Measurements from ENCODE around the gene RPS19.
"Not testable (repeated sequence)": the region's sequence is repeated elsewhere in the genome, so short reads cannot be mapped to it uniquely, and the experiment has no call there.

The RPS19 gene

DNA sequence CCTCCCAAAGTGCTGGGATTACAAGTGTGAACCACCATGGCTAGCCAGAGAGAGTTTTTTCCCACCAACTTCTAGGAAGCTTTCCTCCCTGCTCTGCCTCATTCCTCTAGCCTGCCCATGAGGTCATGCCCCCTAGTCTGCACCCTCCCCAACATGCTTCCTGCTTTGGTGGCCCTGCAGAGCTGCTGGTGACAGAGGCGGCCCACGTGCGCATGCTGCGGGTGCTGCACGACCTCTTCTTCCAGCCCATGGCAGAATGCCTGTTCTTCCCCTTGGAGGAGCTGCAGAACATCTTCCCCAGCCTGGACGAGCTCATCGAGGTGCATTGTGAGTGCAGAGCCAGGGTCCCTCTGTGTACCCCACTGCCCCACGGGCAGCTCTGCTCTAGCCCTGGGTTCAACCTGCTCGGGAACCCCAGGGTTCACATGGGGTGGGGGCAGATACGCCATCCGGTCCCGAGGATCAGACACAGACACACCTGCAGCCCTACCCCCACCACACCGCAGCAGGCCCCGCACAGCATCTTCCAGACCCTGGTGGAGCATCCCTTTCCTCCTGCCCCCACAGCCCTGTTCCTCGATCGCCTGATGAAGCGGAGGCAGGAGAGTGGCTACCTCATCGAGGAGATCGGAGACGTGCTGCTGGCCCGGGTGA lies 41.8 kb downstream of the RPS19 start:
- no peak for DNase-seq (ENCODE audit: low read depth)

DNA sequence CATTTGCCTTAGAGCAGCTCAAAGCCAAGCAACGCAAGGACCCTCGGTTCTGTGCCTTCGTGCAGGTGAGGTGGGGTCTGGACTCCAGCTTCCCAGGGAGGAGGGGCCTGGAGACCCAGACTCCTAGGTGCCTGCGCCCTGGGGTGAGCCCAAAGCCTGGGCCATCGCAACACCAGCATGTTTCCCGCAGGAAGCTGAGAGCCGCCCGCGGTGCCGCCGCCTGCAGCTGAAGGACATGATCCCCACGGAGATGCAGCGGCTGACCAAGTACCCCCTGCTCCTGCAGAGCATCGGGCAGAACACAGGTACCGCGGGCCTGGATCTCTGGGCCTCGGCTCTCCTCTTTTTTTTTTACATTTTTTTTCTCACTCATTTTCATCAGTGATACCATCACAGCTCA lies 42.5 kb downstream of the RPS19 start:
- DNase-seq (ENCODE audit: low read depth) = no peak

DNA sequence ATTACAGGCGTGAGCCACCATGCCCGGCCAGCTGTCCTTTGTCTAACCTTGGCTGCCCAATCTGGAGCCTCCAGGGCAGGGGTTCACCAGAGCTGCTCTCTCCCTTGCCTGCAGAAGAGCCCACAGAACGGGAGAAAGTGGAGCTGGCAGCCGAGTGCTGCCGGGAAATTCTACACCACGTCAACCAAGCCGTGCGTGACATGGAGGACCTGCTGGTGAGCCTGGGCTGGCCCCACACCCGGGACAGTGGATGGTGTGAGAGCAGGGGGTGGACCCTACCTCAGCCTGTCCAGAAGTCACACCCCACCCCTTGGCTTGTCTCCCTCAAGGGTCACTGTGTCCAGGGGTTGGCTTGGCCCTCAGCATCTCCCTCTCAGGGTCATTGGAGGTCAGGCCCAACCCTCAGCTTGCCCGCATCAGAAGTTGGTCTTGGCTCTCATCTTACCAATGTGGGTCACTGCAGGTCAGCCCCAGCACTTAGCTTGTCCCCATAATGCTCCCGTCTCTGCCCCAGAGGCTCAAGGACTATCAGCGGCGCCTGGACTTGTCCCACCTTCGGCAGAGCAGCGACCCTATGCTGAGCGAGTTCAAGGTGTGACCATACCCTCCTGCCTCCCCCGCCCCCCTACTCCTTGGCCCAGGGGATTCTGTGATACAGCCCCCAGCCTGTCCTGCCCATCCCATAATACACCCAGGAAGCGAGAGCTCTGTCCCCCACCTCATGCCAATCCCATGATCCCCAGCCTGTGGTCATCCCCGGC lies 43.3 kb downstream of the RPS19 start:
- no peak for DNase-seq (ENCODE audit: low read depth)

DNA sequence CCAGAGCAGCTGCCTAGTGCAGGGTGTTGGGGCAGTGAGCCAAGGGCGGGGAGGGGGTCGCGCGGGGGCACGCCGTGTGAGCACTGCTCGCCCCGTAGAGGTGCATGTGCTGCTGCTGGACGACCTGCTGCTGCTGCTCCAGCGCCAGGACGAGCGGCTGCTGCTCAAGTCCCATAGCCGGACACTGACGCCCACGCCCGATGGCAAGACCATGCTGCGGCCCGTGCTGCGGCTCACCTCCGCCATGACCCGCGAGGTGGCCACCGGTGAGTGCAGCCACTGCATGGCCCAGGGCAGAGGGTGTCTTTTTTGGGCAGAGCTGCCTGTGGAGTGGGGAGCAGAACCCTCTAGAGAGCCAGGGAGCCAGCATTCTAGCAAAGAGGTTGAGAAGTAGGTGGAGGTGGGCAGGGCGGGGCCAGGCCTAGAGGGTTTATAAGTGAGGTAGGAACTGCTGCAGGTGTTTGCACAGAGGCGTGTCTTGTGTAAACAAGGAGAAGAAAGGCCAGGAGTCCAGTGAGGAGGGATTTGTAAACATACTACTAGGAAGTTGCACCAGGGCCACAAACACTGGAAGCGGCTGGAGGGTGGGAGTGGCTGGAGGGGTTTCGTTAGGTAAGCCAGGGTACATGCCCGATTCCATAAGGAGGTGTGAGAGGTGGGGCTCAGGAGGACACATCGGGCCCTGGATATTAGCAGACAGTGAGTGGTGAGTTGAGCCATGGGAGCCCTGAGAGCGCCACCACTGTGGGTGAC lies 44.2 kb downstream of the RPS19 start:
- DNase-seq (ENCODE audit: low read depth) = no peak

DNA sequence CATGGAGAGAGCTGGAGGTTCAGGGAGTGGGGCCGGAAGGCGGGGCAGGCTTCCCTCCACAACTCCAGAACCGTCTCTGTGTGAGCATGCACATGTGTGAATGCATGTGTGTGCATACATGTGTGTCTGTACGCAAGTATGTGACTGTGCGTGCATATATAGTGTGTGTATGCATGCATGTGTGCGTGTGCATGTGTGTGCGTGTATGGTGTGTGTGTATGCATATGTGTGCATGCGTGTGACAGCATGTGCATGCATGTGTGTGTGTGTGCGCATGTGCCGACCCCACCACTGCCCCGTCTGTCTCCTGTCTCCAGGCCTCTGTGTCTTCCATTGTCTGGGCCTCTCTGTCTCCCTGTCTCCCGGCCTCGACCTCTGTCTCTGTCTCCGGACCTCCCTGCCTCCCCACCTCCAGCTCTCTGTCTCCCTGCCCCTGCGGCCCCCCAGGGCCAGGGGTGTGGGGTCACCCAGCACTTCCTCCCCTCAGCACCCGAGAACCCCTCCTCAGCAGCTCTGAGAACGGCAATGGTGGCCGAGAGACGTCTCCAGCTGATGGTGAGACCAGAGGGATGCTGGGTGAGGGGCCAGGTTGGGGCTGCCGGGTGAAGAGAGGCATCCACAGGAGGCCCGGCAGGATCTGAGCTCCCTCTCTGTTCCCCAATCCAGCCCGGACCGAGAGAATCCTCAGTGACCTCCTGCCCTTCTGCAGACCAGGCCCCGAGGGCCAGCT lies 45.4 kb downstream of the RPS19 start:
- no peak for DNase-seq (ENCODE audit: low read depth)

DNA sequence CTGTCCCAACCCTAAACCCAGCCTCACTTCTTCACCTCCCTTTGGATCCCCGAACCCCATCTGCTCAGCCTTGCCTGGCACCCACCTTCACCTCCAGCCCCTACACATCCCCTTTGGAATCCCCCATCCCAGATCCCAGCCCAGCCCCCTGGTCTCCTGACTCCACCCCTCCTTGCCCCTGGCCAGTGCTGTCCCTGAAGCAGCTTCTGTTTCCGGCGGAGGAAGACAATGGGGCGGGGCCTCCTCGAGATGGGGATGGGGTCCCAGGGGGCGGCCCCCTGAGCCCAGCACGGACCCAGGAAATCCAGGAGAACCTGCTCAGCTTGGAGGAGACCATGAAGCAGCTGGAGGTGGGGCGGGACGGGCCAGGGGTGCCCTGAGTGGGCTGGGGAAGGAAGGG lies 46.2 kb downstream of the RPS19 start:
- DNase-seq (ENCODE audit: low read depth) = no peak

DNA sequence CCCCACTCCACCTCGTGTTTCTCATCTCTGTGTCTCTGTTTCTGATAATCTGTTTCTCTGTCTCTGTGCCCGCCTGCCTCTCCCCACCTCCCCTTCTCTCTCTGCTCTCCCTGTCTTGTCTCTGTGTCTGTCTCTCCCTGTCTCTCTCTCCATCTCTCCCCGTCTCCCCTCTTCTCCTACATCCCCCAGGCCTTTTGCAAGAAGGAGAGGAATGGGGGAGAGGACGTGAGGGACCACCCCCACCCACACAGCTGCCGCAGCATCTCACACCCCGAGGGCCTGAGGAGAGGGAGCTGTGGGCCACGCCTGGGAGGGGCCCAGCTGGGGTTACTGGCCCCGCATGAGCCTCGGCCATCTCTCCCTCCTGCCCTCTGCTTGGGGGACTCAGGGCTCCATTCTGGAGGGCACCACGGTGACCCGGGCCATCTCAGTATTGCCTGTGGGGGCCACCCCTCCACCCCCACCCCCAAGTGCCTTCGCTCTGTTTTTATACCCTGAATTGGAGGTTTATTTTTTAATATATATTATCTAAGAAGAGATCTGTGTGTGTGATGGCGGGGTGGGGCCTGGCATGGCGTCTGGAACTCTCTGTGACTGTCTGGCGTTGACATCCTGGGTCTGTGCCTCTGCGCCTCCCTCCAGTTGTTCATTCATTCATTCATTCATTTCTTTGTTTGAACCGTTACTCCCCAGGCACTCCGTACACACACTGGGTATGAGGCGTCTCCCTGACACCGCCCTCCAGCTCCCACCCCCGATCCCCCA lies 47.0 kb downstream of the RPS19 start:
- no peak for DNase-seq (ENCODE audit: low read depth)

DNA sequence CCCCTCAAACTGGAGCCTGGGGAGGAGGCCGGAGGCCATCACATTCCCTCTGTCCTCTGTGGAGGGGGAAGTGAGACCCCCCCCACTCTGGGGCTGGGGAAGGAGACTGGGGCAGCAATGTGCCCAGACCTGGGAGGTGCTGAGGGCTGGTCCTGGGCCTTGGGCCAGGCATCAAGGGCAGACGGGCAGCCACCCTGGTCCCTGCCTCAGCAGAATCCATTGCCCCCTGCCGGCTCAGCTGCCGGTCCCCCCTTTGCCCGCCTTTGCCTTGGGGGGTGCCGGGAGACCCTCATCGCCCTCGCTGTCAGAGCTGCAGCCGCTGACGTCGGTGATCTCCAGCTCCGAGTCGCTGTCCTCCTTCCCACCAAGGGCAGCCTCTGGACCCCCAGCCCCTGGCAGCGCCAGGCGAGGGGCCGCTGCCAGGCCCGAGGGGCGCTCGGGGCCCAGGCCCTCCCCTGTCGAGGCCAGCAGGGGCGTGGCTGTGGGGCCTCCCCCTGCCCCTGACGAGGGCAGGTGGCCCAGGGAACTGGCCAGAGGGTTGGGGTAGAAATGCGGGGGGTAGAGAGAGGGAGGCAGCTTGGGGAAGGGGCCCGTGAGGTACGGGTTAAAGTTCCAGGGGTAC lies 48.0 kb downstream of the RPS19 start:
- DNase-seq (ENCODE audit: low read depth) = no peak

DNA sequence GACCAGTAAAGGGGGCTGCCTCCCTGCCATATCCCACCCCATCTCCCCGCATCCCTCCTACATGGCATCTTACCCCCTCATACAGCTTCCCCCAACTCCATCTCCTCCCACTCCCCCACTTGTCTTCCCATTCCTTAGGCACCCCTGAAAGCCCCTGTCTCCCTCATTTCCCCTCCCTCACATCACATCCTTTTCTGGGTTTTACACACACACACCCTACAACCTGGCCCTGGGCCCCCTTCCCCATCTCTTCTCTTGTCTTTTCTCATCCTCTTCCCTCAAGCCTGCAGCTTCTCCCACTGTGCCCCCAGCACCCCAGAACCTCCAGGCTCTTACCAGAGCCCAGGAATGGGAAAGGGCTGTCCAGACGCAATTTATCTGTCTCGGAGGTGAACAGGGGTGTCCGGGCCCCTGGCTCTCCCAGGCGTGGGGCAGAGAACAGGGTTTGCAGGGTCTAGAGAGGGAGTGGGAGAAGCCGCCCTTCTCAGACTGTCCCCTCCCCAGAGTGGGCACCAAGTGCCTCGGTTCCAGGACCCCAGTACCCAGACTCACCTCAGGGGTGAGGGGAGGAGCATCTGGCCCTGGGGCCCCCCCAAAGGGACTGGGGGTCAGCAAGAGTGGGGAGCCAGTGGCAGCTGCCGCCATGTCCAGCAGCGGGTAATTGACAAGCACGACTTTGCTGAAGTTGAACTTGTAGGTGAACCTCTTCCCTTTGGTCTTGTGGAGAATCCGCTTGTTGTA lies 48.8 kb downstream of the RPS19 start:
- DNase-seq (ENCODE audit: low read depth) = no peak

DNA sequence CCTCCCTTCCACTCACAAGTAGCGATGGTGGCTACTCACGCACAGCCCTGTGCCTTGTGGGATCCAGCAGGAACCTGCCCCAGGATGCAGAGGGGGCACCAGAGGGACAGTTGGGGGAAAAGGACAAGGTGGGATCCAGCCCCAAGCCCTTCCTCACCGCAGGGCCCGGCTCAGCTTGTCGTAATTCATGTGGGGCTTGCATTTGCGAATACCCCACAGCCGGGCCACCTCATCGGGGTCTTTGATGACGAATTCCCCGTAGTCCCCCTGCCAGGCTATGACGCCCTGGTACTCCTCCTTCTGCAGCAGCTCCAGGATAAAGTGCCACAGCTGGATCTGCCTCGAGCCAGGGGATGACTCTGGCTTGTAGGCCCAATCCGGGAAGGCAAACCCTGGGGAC lies 49.7 kb downstream of the RPS19 start:
- DNase-seq (ENCODE audit: low read depth) = no peak

DNA sequence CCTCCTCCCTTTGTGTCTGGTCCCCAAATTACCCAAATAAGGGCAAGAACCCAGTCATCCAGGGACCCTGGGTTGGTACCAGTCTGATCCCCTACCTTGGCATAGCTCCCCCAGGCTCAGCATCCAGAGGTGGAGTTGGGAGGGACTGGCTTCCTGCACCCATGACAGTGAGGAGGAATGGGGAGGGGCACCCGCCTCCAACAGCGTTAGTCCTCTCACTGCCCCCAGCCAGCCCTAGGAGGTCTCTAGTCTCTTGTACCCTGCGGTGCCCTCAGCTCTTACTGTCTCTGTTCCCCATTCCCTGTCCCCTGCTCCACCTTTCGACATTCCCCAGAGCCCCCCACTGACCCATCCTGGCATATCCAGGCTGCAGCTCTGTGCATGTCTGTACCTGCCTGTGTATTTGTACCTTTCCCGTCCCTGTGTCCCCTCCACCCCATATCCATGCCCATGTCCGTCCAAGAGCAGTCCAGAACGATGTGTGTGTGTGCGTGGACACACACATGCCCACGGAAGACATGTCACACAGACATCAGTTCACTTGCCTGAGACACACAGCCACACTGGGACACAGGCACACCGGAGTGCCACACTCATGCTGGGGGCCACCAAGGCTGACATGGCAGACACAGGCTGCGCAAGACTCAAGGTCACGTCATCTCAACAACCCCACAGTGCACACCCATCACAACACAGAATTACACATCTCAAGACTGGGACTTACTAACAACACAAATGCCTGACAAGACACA lies 50.4 kb downstream of the RPS19 start:
- no peak for DNase-seq (ENCODE audit: low read depth)

DNA sequence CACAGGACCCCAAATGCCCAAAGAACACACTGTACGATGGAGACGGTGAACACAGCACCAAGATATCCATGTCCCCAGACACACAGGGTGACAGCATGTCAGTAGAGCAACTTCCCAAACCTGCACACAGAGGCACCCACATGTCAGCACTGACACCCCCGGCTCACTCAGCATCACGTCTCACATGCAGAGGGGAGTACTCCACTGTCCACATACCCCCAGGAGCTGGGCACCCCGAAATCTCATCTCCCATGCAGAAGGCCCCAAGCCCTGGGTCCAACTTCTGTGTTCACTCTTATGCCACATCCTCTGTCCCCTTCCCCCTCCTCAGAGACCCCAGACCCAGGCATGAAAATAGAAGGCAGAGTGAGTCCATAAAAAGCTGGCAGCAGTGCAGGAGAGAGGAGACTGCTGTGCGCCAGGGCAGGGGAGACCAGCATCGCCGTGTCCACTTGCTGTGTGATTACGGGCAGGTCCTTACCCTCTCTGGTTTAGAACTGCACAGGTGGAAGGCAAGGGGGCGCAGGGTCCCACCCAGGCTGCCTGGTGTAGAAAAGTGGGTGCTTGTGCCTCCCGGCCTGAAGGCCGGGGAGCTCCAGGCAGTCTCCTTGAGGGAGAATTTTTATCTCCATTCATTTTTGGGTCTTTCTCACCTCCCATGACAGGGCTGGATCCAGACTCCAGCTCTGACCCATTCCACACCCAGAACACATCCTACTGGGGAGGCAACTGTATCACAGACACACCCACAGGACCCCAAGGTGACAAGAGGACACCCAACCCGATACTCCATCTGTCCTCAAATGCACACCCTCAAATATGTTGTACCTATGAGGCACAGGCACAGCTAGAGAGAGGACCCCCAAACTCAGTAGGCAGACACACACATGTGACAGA lies 51.2 kb downstream of the RPS19 start:
- DNase-seq (ENCODE audit: low read depth) = no peak

DNA sequence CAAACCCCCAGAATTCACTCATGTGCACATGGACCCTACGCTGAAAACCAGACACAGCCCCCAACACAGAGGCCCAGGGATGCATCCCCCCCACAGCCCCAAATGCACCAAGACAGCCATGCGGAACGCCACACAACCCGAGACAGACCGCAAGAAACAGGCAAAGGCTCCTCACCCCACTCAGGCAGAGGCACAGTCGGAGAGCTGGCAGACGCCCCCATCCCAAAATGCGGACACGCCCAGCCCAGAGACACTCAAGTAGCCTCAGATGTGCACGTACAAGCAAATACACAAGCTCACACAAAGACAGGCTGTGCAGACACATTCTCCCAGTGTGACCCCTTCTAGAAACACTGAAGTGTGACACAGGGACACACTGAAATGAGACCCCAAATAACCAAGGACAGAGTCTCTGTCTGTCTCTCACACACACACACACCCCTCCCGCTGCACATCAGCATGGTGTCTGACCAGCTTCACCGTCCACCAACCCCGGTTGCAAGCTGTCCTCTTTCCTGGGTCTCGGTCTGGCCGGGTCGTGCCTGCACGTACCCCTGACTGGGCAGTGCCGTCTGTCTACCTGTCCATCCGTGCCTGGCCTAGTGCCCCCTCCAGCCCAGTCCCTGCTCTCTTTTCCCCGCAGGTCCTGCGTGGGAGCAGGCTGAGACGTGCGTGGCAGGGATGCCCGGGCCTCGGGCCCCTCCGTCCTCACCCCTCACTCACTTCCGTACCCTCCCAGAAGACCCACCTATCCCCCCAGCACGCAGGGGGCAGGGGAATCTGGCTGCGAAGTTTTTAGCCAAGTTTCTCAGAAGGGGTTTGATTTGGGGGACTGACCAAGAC lies 52.1 kb downstream of the RPS19 start:
- DNase-seq (ENCODE audit: low read depth) = no peak

DNA sequence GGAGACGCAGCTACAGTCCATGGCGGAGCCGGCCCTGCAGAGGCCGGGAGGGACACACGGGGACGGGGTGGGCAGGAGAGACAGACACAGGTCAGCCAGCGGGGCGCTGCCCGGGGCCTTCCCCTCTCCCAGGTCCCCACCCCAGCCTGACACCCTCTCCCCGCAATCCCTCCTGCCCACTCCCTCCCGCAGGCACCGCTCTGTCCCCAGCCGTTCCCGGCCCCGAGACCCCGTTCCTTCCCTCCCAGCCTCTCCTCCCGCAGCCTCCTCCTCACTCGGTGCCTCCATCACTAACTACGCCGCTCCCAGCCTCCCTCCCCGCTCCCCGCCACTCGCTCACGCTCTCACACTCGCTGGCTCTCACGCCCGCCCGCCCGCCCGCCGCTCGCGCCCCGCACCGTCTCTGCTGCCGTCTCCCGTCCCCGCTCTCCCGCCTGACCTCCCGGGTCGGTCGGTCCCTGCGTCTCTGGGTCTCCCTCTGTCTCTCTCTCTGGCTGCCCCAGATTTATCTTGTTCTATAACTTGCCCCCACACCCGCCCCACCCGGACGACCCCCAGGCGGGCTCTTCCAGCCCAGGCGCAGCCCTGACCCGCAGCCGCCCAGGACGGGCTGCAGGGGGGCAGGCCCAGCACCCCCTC lies 53.0 kb downstream of the RPS19 start:
- no peak for DNase-seq (ENCODE audit: low read depth)

DNA sequence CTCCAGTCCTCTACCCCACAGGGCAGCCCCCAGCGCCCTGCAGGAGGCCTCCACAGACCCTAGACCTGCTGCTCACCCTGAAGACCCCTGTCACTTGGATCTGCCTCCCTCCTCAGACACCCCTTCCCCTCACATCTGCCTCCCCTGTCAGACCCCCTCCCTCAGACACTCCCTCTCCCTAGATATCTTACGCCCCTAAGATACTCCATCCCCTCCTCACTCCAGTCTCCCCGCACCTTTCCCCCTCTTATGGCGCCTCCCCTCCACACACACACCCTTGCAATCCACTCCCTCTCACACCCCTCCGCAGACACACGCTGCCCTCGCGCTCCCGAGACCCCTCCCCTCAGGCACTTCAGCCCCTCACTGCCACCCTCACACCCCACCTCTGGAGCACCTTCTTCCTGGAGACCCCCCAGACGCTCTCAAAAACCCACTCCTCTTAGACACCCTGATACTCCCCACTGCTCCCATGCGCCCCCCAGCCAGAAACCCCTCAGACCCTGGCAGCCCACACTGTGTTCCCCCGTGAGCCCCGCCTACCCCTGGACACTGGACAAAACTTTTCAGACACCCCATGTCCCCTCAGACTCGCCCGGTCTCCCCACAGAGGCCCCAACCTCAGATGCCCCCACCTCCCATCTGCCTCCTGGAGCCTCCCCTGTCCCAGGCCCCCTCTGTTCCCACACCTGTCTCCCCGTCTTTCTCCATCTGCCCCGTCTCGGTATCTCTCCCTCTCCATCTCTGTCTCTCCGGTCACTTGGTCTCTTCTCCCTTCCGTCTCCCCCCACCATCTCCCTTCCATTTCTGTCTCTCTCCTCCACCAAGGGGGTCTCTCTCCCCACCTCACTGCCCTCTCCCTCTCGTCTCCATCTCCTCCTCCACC lies 53.7 kb downstream of the RPS19 start:
- DNase-seq (ENCODE audit: low read depth) = no peak

DNA sequence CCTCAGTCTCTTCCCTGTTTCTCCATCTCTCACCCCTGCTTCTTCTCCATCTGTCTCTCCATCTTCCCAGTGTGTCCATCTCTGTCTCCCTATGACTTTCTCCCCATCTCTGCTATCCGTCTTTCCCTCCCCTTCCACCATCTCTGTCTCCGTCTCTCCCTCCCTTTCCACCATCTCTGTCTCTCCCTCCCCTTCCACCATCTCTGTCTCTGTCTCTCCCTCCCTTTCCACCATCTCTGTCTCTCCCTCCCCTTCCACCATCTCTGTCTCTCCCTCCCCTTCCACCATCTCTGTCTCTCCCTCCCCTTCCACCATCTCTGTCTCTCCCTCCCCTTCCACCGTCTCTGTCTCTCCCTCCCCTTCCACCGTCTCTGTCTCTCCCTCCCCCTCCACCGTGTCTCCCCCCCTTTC lies 54.4 kb downstream of the RPS19 start:
- DNase-seq (ENCODE audit: low read depth) = not testable (repeated sequence)
